IMR-90 (cell line): ENCODE data around the gene GABPB1. TPM values are rescaled to one million over a fixed set of nuclear protein-coding genes. Genes with fewer than 3 reads are reported as not detected.
A peak's percentile ranks its signal among the peaks of the same experiment; 100 is the strongest.

Experiments
- ATAC-seq: fragments of 200-7000 bp; cut with Tn5 transposase; 2 replicates; pipeline ENCODE4 v1.9.1; 2020; ENCODE audit warnings: low read depth, mild to moderate bottlenecking, moderate library complexity
- BruUV-seq: library from RNA; stranded (reverse); fragments of 400-500 nt; replicated peaks from 2 replicates; lab custom pipeline; 2021; lab: Mats Ljungman, UMichigan
- CTCF ChIA-PET: fragments of 300-600 bp; formaldehyde crosslinking; extraction: SDS; loops from one replicate; lab custom pipeline; 2021; ENCODE audit warnings: antibody characterized with exemption; lab: Yijun Ruan, JAX
- POLR2A ChIA-PET: fragments of 300-600 bp; sonication (Branson Sonifier 250); formaldehyde crosslinking; loops from one replicate; lab custom pipeline; 2022; ENCODE audit warnings: antibody characterized with exemption; ENCODE audit not compliant: unreplicated experiment; lab: Charles Lee
- DNase-seq: peaks from one replicate; pipeline ENCODE4 v3.0.0; 2013
- H2AFZ ChIP-seq: replicated peaks from 2 replicates; pipeline ENCODE3; 2013; ENCODE audit warnings: low read length, mild to moderate bottlenecking; ENCODE audit not compliant: poor library complexity
- H2AK5ac ChIP-seq: 2 replicates; pipeline ENCODE4 v1.6.1; 2013; ENCODE audit warnings: low read depth, low read length, inconsistent platforms
- H2AK9ac ChIP-seq: replicated peaks from 2 replicates; pipeline ENCODE3; 2013; ENCODE audit warnings: mild to moderate bottlenecking, low read depth, low read length, moderate library complexity; ENCODE audit not compliant: poor library complexity
- H2BK120ac ChIP-seq: 2 replicates; pipeline ENCODE4 v1.6.1; 2013; ENCODE audit warnings: low read depth, low read length, inconsistent platforms
- H2BK15ac ChIP-seq: 3 replicates; pipeline ENCODE4 v1.6.1; 2013; ENCODE audit warnings: low read depth, low read length, inconsistent platforms
- H2BK20ac ChIP-seq: 2 replicates; pipeline ENCODE4 v1.6.1; 2013; ENCODE audit warnings: low read depth, mild to moderate bottlenecking, inconsistent platforms, low read length, moderate library complexity
- H2BK5ac ChIP-seq: 2 replicates; pipeline ENCODE4 v1.6.1; 2013; ENCODE audit warnings: mild to moderate bottlenecking, low read depth, low read length, inconsistent platforms; ENCODE audit not compliant: poor library complexity, severe bottlenecking
- H3K14ac ChIP-seq: replicated peaks from 2 replicates; pipeline ENCODE4 v1.6.1; 2013; ENCODE audit warnings: low read depth, low read length, inconsistent platforms
- H3K18ac ChIP-seq: 2 replicates; pipeline ENCODE4 v1.6.1; 2013; ENCODE audit warnings: low read depth, low read length, control low read depth
- H3K23ac ChIP-seq: 2 replicates; pipeline ENCODE4 v1.6.1; 2013; ENCODE audit warnings: low read depth, low read length, inconsistent platforms
- H3K27ac ChIP-seq: 2 replicates; pipeline ENCODE4 v1.5.1; 2013; ENCODE audit warnings: mild to moderate bottlenecking, control low read depth, low read length; ENCODE audit not compliant: insufficient read depth
- H3K27me3 ChIP-seq: 2 replicates; pipeline ENCODE4 v1.6.1; 2013; ENCODE audit warnings: low read length; ENCODE audit not compliant: control insufficient read depth, insufficient read depth
- H3K36me3 ChIP-seq: 2 replicates; pipeline ENCODE4 v1.6.1; 2013; ENCODE audit warnings: low read length, mixed read lengths; ENCODE audit not compliant: control insufficient read depth, insufficient read depth
- H3K4ac ChIP-seq: 2 replicates; pipeline ENCODE4 v1.6.1; 2013; ENCODE audit warnings: low read depth, low read length, inconsistent platforms
- H3K4me1 ChIP-seq: 2 replicates; pipeline ENCODE4 v1.6.1; 2013; ENCODE audit warnings: low read length, mixed read lengths; ENCODE audit not compliant: control insufficient read depth, insufficient read depth
- H3K4me2 ChIP-seq: 2 replicates; pipeline ENCODE4 v1.6.1; 2013; ENCODE audit warnings: low read depth, mild to moderate bottlenecking, control low read depth, low read length, moderate library complexity
- H3K4me3 ChIP-seq: 2 replicates; pipeline ENCODE4 v1.5.1; 2013; ENCODE audit warnings: low read depth, mild to moderate bottlenecking, control low read depth, low read length, moderate library complexity; ENCODE audit not compliant: insufficient read depth
- H3K56ac ChIP-seq: 2 replicates; pipeline ENCODE4 v1.6.1; 2013; ENCODE audit warnings: low read length, inconsistent platforms; ENCODE audit not compliant: insufficient read depth; ENCODE audit errors: extremely low read depth
- H3K79me1 ChIP-seq, 2 experiments: 2 replicates each; pipeline ENCODE4 v1.6.1; 2013; ENCODE audit warnings: low read length in 2 of 2, inconsistent platforms in 1 of 2, low read depth in 1 of 2
- H3K9ac ChIP-seq: 2 replicates; pipeline ENCODE4 v1.6.1; 2013; ENCODE audit warnings: low read depth, low read length, control low read depth
- H3K9me1 ChIP-seq: 2 replicates; pipeline ENCODE4 v1.6.1; 2013; ENCODE audit warnings: low read length, inconsistent platforms; ENCODE audit not compliant: insufficient read depth
- H3K9me3 ChIP-seq: 2 replicates; pipeline ENCODE4 v1.6.1; 2013; ENCODE audit warnings: low read length; ENCODE audit not compliant: control insufficient read depth, insufficient read depth
- H4K20me1 ChIP-seq: 2 replicates; pipeline ENCODE4 v1.6.1; 2013; ENCODE audit warnings: low read length, inconsistent platforms; ENCODE audit not compliant: insufficient read depth
- H4K5ac ChIP-seq: 2 replicates; pipeline ENCODE4 v1.6.1; 2013; ENCODE audit warnings: mild to moderate bottlenecking, low read depth, low read length, control low read depth
- H4K8ac ChIP-seq, 2 experiments: 2 replicates each; pipeline ENCODE4 v1.6.1; 2013; ENCODE audit warnings: low read depth in 2 of 2, low read length in 2 of 2, control low read depth in 1 of 2, inconsistent platforms in 1 of 2
- H4K91ac ChIP-seq: 2 replicates; pipeline ENCODE4 v1.6.1; 2013; ENCODE audit warnings: low read depth, low read length, inconsistent platforms; ENCODE audit not compliant: insufficient read depth
- BHLHE40 ChIP-seq: fragments of 150-350 bp; IDR thresholded peaks from 2 replicates; pipeline ENCODE4 v1.6.1; 2016; ENCODE audit warnings: mild to moderate bottlenecking, low read depth, low read length
- CEBPB ChIP-seq: IDR thresholded peaks from 2 replicates; pipeline ENCODE4 v1.6.1; 2012; ENCODE audit warnings: low read depth, low read length, improper control_type of control experiment
- CHD1 ChIP-seq: IDR thresholded peaks from 2 replicates; pipeline ENCODE4 v1.6.1; 2012; ENCODE audit warnings: low read depth, low read length, improper control_type of control experiment
- FOS ChIP-seq: fragments of 150-350 bp; IDR thresholded peaks from 2 replicates; pipeline ENCODE4 v1.6.1; 2016; ENCODE audit warnings: low read depth, low read length
- MAFK ChIP-seq: IDR thresholded peaks from 2 replicates; pipeline ENCODE4 v1.6.1; 2012; ENCODE audit warnings: low read depth, low read length, improper control_type of control experiment
- MAZ ChIP-seq: IDR thresholded peaks from 2 replicates; pipeline ENCODE4 v1.6.1; 2012; ENCODE audit warnings: low read depth, mild to moderate bottlenecking, low read length, improper control_type of control experiment, moderate library complexity, borderline replicate concordance
- MXI1 ChIP-seq: IDR thresholded peaks from 2 replicates; pipeline ENCODE4 v1.6.1; 2012; ENCODE audit warnings: low read depth, mild to moderate bottlenecking, low read length, moderate library complexity, borderline replicate concordance
- NFE2L2 ChIP-seq: fragments of 150-350 bp; IDR thresholded peaks from 2 replicates; pipeline ENCODE4 v1.6.1; 2016; ENCODE audit warnings: low read depth, mild to moderate bottlenecking, low read length
- POLR2A ChIP-seq: IDR thresholded peaks from 2 replicates; pipeline ENCODE4 v1.6.1; 2012; ENCODE audit warnings: mild to moderate bottlenecking, low read depth, low read length
- RAD21 ChIP-seq: IDR thresholded peaks from 2 replicates; pipeline ENCODE4 v1.6.1; 2012; ENCODE audit warnings: low read length, improper control_type of control experiment
- RCOR1 ChIP-seq: IDR thresholded peaks from 2 replicates; pipeline ENCODE4 v1.6.1; 2012; ENCODE audit warnings: mild to moderate bottlenecking, low read length, improper control_type of control experiment; ENCODE audit not compliant: insufficient replicate concordance
- RFX5 ChIP-seq: IDR thresholded peaks from 2 replicates; pipeline ENCODE4 v1.8.0; 2012; ENCODE audit warnings: low read depth, mild to moderate bottlenecking, low read length, moderate library complexity
- SMC3 ChIP-seq: fragments of 150-350 bp; IDR thresholded peaks from 2 replicates; pipeline ENCODE4 v1.6.1; 2016; ENCODE audit warnings: low read depth, mild to moderate bottlenecking, antibody characterized with exemption, low read length, moderate library complexity
- WGBS, 2 experiments: methylation state at CpG; one replicate each; pipeline versions ENCODE4 v1.1.5 to v1.1.7; 2013; ENCODE audit warnings: missing lambda C conversion rate in 2 of 2; ENCODE audit not compliant: insufficient read length in 1 of 2; ENCODE audit errors: extremely low coverage in 2 of 2; 5-methylcytosine and 5-hydroxymethylcytosine counted together
- dilution Hi-C: fragments of 300-500 bp; cut with HindIII; formaldehyde crosslinking; loops from one replicate; pipeline ENCODE4 v1.14.3; 2018; ENCODE audit warnings: low sequenced_read_pairs; ENCODE audit not compliant: unreplicated experiment
- in situ Hi-C: fragments of 300-500 bp; cut with MboI; formaldehyde crosslinking; loops from 3 replicates; pipeline ENCODE4 v1.14.3; 2019; ENCODE audit warnings: low sequenced_read_pairs, inconsistent platforms, mixed read lengths
- intact Hi-C: fragments of 100-400 bp; cut with micrococcal nuclease; formaldehyde crosslinking; loops from 2 replicates; pipeline ENCODE4 v1.10.0; 2022
- polyA plus RNA-seq, 3 experiments: library from polyadenylated mRNA; depleted of rRNA; stranded (reverse); fragments of >200 nt; gene quantifications; 2 replicates each; pipeline ENCODE4 v1.2.3, GENCODE V29; 2012; ENCODE audit warnings: low replicate concordance in 1 of 3
- total RNA-seq: library from RNA; depleted of rRNA; stranded (reverse); fragments of >200 nt; gene quantifications from 2 replicates; pipeline ENCODE4 v1.2.3, GENCODE V29; 2012
- TF ChIP-seq, protein P1 (sequence below): conservative IDR thresholded peaks from 2 replicates; pipeline ENCODE4 v1.5.1; 2012; ENCODE audit warnings: mild to moderate bottlenecking, low read depth, low read length, improper control_type of control experiment
- TF ChIP-seq, protein P2 (sequence below): fragments of 150-350 bp; IDR thresholded peaks from 2 replicates; pipeline ENCODE4 v1.6.1; 2017; ENCODE audit warnings: mild to moderate bottlenecking, antibody characterized with exemption, low read length, low read depth
- TF ChIP-seq, protein P3 (sequence below): fragments of 150-350 bp; IDR thresholded peaks from 2 replicates; pipeline ENCODE4 v1.6.1; 2016; ENCODE audit warnings: low read depth, mild to moderate bottlenecking, low read length, moderate library complexity, borderline replicate concordance

GABPB1 gene
- total and polyA plus RNA-seq, 2 of the 4 experiments (the other 2 are of a cell fraction): 26.3 to 89.3 TPM

DNA sequence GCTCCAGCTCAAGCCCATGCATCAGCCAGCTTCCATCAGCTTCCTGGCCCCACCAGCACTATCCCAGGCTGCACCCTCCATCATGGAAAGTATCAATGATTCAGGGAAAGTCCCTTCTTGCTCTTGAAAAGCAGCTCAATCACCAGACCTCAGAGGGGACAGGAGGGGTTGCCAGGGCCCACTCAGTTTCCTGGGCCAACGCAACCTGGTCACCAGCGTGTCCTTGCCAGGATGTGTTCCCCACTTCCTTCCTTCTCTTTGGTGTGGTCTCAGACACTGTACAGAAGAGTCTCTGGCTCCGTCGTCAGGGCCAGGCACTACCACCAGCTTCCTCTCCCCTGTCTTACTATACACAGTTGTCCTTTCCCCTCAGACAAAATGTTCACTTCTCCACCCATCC is 92.5 kb downstream of the GABPB1 start:
- H3K9me1 ChIP-seq: peaks cover 3% of the 10 kb centered on the region; the same call in 1 of the 2 replicates
- H3K18ac ChIP-seq: no peak overlapping the region
- no peak overlapping the region for H4K8ac ChIP-seq
- H3K4me2 ChIP-seq: no peak overlapping the region
- no peak overlapping the region for H3K4ac ChIP-seq
- no peaks in the 10 kb centered on the region for H4K20me1 ChIP-seq
- no peak overlapping the region for H3K14ac ChIP-seq
- no peak overlapping the region for H2BK120ac ChIP-seq
- no peak overlapping the region for H2BK20ac ChIP-seq
- no peak overlapping the region for H3K4me3 ChIP-seq
- no peak overlapping the region for H2BK5ac ChIP-seq
- H3K4me1 ChIP-seq: peaks cover 5% of the 10 kb centered on the region
- dilution Hi-C loops: no loop called here
- no peak overlapping the region for H2AK9ac ChIP-seq
- DNase-seq (no peak), ATAC-seq (no peak)
- no peaks in the 10 kb centered on the region for H3K36me3 ChIP-seq
- WGBS, 2 experiments: 93% methylated on average over 3 of the region's 4 CpGs; no CpG with 5 or more reads in 1 of the 2 experiments
- no peak overlapping the region for H3K56ac ChIP-seq
- 0 out of 2 replicates have a peak overlapping the region, but pooled peaks have one; percentile 23 for H2AK5ac ChIP-seq
- no TSS peak for BruUV-seq
- H3K79me1 ChIP-seq: no peaks in the 10 kb centered on the region
- CTCF ChIA-PET: no interaction called here
- intact Hi-C loops: no loop called here
- no peak overlapping the region for H2BK15ac ChIP-seq
- no peak overlapping the region for H3K23ac ChIP-seq
- H4K5ac ChIP-seq: no peak overlapping the region
- no peak overlapping the region for H2AFZ ChIP-seq
- TF ChIP-seq, protein P1, sequence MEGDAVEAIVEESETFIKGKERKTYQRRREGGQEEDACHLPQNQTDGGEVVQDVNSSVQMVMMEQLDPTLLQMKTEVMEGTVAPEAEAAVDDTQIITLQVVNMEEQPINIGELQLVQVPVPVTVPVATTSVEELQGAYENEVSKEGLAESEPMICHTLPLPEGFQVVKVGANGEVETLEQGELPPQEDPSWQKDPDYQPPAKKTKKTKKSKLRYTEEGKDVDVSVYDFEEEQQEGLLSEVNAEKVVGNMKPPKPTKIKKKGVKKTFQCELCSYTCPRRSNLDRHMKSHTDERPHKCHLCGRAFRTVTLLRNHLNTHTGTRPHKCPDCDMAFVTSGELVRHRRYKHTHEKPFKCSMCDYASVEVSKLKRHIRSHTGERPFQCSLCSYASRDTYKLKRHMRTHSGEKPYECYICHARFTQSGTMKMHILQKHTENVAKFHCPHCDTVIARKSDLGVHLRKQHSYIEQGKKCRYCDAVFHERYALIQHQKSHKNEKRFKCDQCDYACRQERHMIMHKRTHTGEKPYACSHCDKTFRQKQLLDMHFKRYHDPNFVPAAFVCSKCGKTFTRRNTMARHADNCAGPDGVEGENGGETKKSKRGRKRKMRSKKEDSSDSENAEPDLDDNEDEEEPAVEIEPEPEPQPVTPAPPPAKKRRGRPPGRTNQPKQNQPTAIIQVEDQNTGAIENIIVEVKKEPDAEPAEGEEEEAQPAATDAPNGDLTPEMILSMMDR: no peak
- no peak for TF ChIP-seq MXI1
- no peak for TF ChIP-seq RFX5
- TF ChIP-seq CEBPB: no peak
- TF ChIP-seq, protein P2, sequence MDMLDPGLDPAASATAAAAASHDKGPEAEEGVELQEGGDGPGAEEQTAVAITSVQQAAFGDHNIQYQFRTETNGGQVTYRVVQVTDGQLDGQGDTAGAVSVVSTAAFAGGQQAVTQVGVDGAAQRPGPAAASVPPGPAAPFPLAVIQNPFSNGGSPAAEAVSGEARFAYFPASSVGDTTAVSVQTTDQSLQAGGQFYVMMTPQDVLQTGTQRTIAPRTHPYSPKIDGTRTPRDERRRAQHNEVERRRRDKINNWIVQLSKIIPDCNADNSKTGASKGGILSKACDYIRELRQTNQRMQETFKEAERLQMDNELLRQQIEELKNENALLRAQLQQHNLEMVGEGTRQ: no peak
- no peak for TF ChIP-seq RAD21
- no peak for TF ChIP-seq MAFK
- TF ChIP-seq SMC3: no peak
- TF ChIP-seq, protein P3, sequence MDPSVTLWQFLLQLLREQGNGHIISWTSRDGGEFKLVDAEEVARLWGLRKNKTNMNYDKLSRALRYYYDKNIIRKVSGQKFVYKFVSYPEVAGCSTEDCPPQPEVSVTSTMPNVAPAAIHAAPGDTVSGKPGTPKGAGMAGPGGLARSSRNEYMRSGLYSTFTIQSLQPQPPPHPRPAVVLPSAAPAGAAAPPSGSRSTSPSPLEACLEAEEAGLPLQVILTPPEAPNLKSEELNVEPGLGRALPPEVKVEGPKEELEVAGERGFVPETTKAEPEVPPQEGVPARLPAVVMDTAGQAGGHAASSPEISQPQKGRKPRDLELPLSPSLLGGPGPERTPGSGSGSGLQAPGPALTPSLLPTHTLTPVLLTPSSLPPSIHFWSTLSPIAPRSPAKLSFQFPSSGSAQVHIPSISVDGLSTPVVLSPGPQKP: no peak
- no peak for TF ChIP-seq MAZ
- no peak for TF ChIP-seq CHD1
- TF ChIP-seq BHLHE40: no peak
- no peak for TF ChIP-seq NFE2L2
- TF ChIP-seq FOS: no peak
- TF ChIP-seq RCOR1: no peak
- TF ChIP-seq POLR2A: no peak
- POLR2A ChIA-PET: no interaction called here
- H3K27me3 ChIP-seq: peaks cover 7% of the 10 kb centered on the region
- no peak overlapping the region for H3K9ac ChIP-seq
- in situ Hi-C loops: no loop called here
- H3K27ac ChIP-seq: no peak overlapping the region
- H3K9me3 ChIP-seq: 0 out of 2 replicates have a peak, but pooled peaks cover 2% of the 10 kb centered on the region
- no peak overlapping the region for H4K91ac ChIP-seq
